Astrocyte (in vitro differentiated cells and primary cell): ENCODE measurements around the gene C10orf62.

ENCODE experiments used
- EZH2 ChIP-seq: IDR thresholded peaks from 2 replicates; pipeline ENCODE4 v1.6.1; 2012; ENCODE audit warnings: mild to moderate bottlenecking, low read length, inconsistent platforms; ENCODE audit not compliant: insufficient read depth
- TF ChIP-seq, protein P1 (sequence below): IDR thresholded peaks from 2 replicates; pipeline ENCODE4 v1.5.1; 2011; ENCODE audit warnings: low read depth, mild to moderate bottlenecking, inconsistent platforms, low read length, moderate library complexity; ENCODE audit not compliant: insufficient read depth

DNA sequence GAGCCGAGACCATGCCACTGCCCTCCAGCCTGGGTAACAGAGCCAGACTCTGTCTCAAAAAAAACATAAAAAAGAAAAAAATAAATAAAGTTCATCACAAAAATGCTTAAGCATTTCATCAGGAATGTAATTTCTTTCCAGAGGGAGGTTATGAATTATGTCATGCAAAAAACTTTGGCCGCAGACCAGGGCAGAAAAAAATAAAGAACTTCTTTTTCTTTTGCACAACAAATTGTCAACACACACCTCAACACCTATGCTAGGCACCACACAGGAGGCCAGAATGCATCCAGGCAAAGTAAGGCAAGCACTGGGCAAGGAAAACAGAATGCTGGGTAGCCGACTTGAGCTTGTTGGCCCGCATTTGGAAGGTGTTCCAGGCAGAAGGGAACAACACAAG lies 3.9 kb downstream of the C10orf62 start:
- TF ChIP-seq EZH2 = no peak
- TF ChIP-seq, protein P1, sequence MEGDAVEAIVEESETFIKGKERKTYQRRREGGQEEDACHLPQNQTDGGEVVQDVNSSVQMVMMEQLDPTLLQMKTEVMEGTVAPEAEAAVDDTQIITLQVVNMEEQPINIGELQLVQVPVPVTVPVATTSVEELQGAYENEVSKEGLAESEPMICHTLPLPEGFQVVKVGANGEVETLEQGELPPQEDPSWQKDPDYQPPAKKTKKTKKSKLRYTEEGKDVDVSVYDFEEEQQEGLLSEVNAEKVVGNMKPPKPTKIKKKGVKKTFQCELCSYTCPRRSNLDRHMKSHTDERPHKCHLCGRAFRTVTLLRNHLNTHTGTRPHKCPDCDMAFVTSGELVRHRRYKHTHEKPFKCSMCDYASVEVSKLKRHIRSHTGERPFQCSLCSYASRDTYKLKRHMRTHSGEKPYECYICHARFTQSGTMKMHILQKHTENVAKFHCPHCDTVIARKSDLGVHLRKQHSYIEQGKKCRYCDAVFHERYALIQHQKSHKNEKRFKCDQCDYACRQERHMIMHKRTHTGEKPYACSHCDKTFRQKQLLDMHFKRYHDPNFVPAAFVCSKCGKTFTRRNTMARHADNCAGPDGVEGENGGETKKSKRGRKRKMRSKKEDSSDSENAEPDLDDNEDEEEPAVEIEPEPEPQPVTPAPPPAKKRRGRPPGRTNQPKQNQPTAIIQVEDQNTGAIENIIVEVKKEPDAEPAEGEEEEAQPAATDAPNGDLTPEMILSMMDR = no peak
